ENCODE data around the gene EI24. TPM values are rescaled to one million over a fixed set of nuclear protein-coding genes. Genes with fewer than 3 reads are reported as not detected.
A peak's percentile ranks its signal among the peaks of the same experiment; 100 is the strongest.

The EI24 gene
- total RNA-seq, 1 experiment from 2014 or later = 151 TPM

GRCh38 chr11:125569915-125570621 lies 791 bp downstream of the EI24 start:
- WGBS (ENCODE audit: extremely low coverage, insufficient read length, low lambda C conversion rate) = no CpG with 5 or more reads among the region's 9 CpGs
- H2BK5ac ChIP-seq (ENCODE audit: insufficient read length, low read length) = no peak overlapping the region
- Mint-ChIP-seq H3K4me1 (peaks cover 13% of the 10 kb centered on the region in 2 experiments), H3K27me3 (ENCODE audit: low read depth) (no peaks in the 10 kb centered on the region; the same call in 1 of the 2 replicates), H3K9me3 (peaks cover 13 to 16% of the 10 kb centered on the region in 2 experiments; a peak in 4 of 5 replicates), H3K27ac (peak overlapping the region in 1 of 3 experiments; percentile 83; a peak in 2 of 7 replicates), H3K4me3 (peak overlapping the region; percentile 82 to 89), H3K36me3 (ENCODE audit: insufficient read depth in 1 of 3, low read depth in 3 of 3) (peaks cover 21 to 33% (median 33%) of the 10 kb centered on the region in 3 experiments)
- H3K79me2 ChIP-seq (ENCODE audit: insufficient read depth, low read length) = no peaks in the 10 kb centered on the region; the same call in 1 of the 2 replicates
- H3K9ac ChIP-seq (ENCODE audit: extremely low read depth, insufficient read length, low read length) = peak overlapping the region; percentile 81
- no peak overlapping the region for H3T11ph ChIP-seq (ENCODE audit: low read length)
- peak overlapping the region; percentile 65; the same call in 1 of the 2 replicates for H3K14ac ChIP-seq (ENCODE audit: insufficient read depth, low read length)
- no peak overlapping the region for H2BK120ac ChIP-seq (ENCODE audit: low read depth, low read length, poor library complexity, severe bottlenecking)
- no peak overlapping the region for H3K27ac ChIP-seq (ENCODE audit: insufficient read length, low read depth, low read length)
- no peaks in the 10 kb centered on the region for H3K4me1 ChIP-seq (ENCODE audit: insufficient read depth, low read length)
- H3K23ac ChIP-seq (ENCODE audit: insufficient read length, low read depth, low read length) = no peak overlapping the region
- H2AK5ac ChIP-seq (ENCODE audit: insufficient read length, low read length) = no peak overlapping the region
- H4K5ac ChIP-seq (ENCODE audit: insufficient read length, low read depth, low read length) = no peak overlapping the region
- TF ChIP-seq CTCF (conservative IDR thresholded peaks at IDR 0.05) = no peak
- no peak overlapping the region for H3K56ac ChIP-seq (ENCODE audit: insufficient read length, low read depth, low read length)
- no peak overlapping the region for H3K4ac ChIP-seq (ENCODE audit: low read depth, low read length)
- peak overlapping the region; percentile 65 for H3K4me2 ChIP-seq (ENCODE audit: insufficient read depth, insufficient read length, low read length)
- no peaks in the 10 kb centered on the region for H3K9me3 ChIP-seq (ENCODE audit: control insufficient read depth, low read depth, low read length)
- H3K27me3 ChIP-seq (ENCODE audit: insufficient read depth, low read length) = no peaks in the 10 kb centered on the region
- H2BK15ac ChIP-seq (ENCODE audit: low read depth, low read length) = no peak overlapping the region
- H2BK20ac ChIP-seq (ENCODE audit: low read depth, low read length, poor library complexity, severe bottlenecking) = no peak overlapping the region
- H4K8ac ChIP-seq (replicated peaks; ENCODE audit: insufficient read length, low read depth, low read length) = no peak overlapping the region
- DNase-seq = no peak
- no peaks in the 10 kb centered on the region for H4K20me1 ChIP-seq (ENCODE audit: control insufficient read depth, insufficient read depth, insufficient read length)
- H2BK12ac ChIP-seq (ENCODE audit: insufficient read length, low read depth, low read length) = no peak overlapping the region
- no peak overlapping the region for H4K91ac ChIP-seq (ENCODE audit: insufficient read length, low read depth, low read length)
- H3K23me2 ChIP-seq (ENCODE audit: insufficient read length, low read depth, low read length, poor library complexity, severe bottlenecking) = no peaks in the 10 kb centered on the region
- H3K79me1 ChIP-seq (ENCODE audit: insufficient read depth, low read depth, low read length, poor library complexity, severe bottlenecking) = peaks cover 4% of the 10 kb centered on the region
- no peak overlapping the region for H2AFZ ChIP-seq (ENCODE audit: low read length)
- H3K18ac ChIP-seq (ENCODE audit: insufficient read length, low read depth, low read length) = no peak overlapping the region

Data from H9 (cell line).